HG03354 (cell line): ENCODE results near the gene POU4F3.

ENCODE experiments used
- ATAC-seq: cut with Tn5 transposase; IDR thresholded peaks from one replicate; pipeline ENCODE4 v1.9.1; 2021; ENCODE audit warnings: mild to moderate bottlenecking; ENCODE audit not compliant: unreplicated experiment, poor library complexity, severe bottlenecking

POU4F3 gene

GRCh38 chr5:146380714-146381113 lies 42.1 kb downstream of the POU4F3 start:
- ATAC-seq = no peak

- ATAC-seq = no peak
These were observed 49.7 kb downstream of the POU4F3 start for GRCh38 chr5:146388386-146388785.

GRCh38 chr5:146390469-146390868 lies 51.8 kb downstream of the POU4F3 start:
- ATAC-seq = no peak
